NCI-H1105 treated with DMSO at 0.1 percent for 48 hours (cell line): ENCODE results near the gene FBLN1.
"Not testable (repeated sequence)": the region's sequence is repeated elsewhere in the genome, so short reads cannot be mapped to it uniquely, and the experiment has no call there.

ENCODE experiments used
- DNase-seq: peaks from one replicate; lab custom pipeline; 2025; lab: John Stamatoyannopoulos, UW

The FBLN1 gene

GRCh38 chr22:45585946-45586540, 83.4 kb downstream of the FBLN1 start:
- no peak for DNase-seq

- DNase-seq, result no peak
Measured at GRCh38 chr22:45586651-45587405, 84.1 kb downstream of the FBLN1 start.

GRCh38 chr22:45587638-45588505, 85.2 kb downstream of the FBLN1 start:
- DNase-seq, result no peak

- no peak for DNase-seq
Measured at GRCh38 chr22:45589556-45589955, 86.9 kb downstream of the FBLN1 start.

- no peak for DNase-seq
Measured at GRCh38 chr22:45590262-45590661, 87.6 kb downstream of the FBLN1 start.

GRCh38 chr22:45591633-45592213, 89.0 kb downstream of the FBLN1 start:
- DNase-seq, result not testable (repeated sequence)

- DNase-seq, result no peak
Measured at GRCh38 chr22:45594123-45594941, 91.6 kb downstream of the FBLN1 start.

GRCh38 chr22:45597460-45598192, 94.9 kb downstream of the FBLN1 start:
- DNase-seq, result no peak

GRCh38 chr22:45598596-45599217, 96.0 kb downstream of the FBLN1 start:
- no peak for DNase-seq

- DNase-seq, result peak; percentile 82
Measured at GRCh38 chr22:45599836-45600577, 97.3 kb downstream of the FBLN1 start.

- no peak for DNase-seq
Measured at GRCh38 chr22:45600790-45601730, 98.4 kb downstream of the FBLN1 start.

GRCh38 chr22:45602004-45602733, 99.5 kb downstream of the FBLN1 start:
- no peak for DNase-seq

- no peak for DNase-seq
Measured at GRCh38 chr22:45602824-45603595, 100.3 kb downstream of the FBLN1 start.

- DNase-seq, result no peak
Measured at GRCh38 chr22:45603619-45604018, 100.9 kb downstream of the FBLN1 start.

GRCh38 chr22:45608045-45608444, 105.4 kb downstream of the FBLN1 start:
- DNase-seq, result not testable (repeated sequence)

GRCh38 chr22:45608763-45609180, 106.1 kb downstream of the FBLN1 start:
- DNase-seq, result no peak

- DNase-seq, result no peak
Measured at GRCh38 chr22:45612451-45612901, 109.8 kb downstream of the FBLN1 start.
